Sigmoid colon (tissue), 3 donors: ENCODE measurements around the gene KMT2B.

Experiments used
- POLR2A ChIP-seq, 2 donors: fragments of 450-650 bp; IDR thresholded peaks; one replicate each; pipeline ENCODE4 v1.6.1; 2016; ENCODE audit warnings: antibody characterized with exemption in 2 of 2, mild to moderate bottlenecking in 2 of 2, moderate library complexity in 2 of 2
- TF ChIP-seq, protein P1 (sequence below), 4 experiments: fragments of 450-650 bp in 3 of 4; fragments of 200-600 bp in 1 of 4; IDR thresholded peaks; one replicate each; pipeline ENCODE4 v1.5.1; 2016 to 2019; ENCODE audit warnings: antibody characterized with exemption in 4 of 4, mild to moderate bottlenecking in 3 of 4, moderate library complexity in 2 of 4

DNA sequence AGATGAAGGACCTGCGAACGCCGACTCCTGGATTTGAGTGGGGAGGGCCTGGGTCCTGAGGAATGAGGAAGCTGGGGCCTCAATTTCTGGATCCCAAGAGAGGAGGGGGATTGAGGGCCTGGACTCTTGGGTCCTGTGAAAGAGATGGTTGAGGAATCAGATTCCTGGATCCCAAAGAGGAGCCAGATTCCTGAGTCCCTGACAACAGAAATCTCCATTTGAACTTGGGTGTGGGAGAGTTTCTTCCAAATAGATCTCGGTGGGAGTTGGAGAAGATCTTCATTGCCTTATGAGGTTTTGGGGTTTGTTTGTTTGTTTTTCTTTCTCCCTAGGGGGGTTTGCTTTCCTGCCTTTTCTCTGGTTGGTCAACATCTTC, 28.3 kb downstream of the KMT2B start:
- TF ChIP-seq, protein P1, sequence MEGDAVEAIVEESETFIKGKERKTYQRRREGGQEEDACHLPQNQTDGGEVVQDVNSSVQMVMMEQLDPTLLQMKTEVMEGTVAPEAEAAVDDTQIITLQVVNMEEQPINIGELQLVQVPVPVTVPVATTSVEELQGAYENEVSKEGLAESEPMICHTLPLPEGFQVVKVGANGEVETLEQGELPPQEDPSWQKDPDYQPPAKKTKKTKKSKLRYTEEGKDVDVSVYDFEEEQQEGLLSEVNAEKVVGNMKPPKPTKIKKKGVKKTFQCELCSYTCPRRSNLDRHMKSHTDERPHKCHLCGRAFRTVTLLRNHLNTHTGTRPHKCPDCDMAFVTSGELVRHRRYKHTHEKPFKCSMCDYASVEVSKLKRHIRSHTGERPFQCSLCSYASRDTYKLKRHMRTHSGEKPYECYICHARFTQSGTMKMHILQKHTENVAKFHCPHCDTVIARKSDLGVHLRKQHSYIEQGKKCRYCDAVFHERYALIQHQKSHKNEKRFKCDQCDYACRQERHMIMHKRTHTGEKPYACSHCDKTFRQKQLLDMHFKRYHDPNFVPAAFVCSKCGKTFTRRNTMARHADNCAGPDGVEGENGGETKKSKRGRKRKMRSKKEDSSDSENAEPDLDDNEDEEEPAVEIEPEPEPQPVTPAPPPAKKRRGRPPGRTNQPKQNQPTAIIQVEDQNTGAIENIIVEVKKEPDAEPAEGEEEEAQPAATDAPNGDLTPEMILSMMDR (IDR thresholded peaks at IDR 0.05), result no peak
- no peak for TF ChIP-seq POLR2A (IDR thresholded peaks at IDR 0.05)
